Spleen (tissue), 11 donors: ENCODE measurements around the gene SLAMF1. TPM values are rescaled to one million over a fixed set of nuclear protein-coding genes. Genes with fewer than 3 reads are reported as not detected.
A peak's percentile ranks its signal among the peaks of the same experiment; 100 is the strongest.

Experiments
- DNase-seq: peaks from one replicate; pipeline ENCODE4 v3.0.0-alpha.2; 2020
- H3K27ac ChIP-seq, 8 donors: fragments of 200-600 bp; sonication (generic) in 7 of 8; 1 replicate in 4 of 8; 2 replicates in 4 of 8; pipeline versions ENCODE4 v1.5.0 to v1.8.0; 2016 to 2021; ENCODE audit warnings: inconsistent platforms in 4 of 8, mild to moderate bottlenecking in 4 of 8, moderate library complexity in 1 of 8
- H3K27me3 ChIP-seq, 7 donors: fragments of 200-600 bp; sonication (generic) in 6 of 7; replicated peaks in 1 of 7; 1 replicate in 4 of 7; 2 replicates in 3 of 7; pipeline versions ENCODE4 v1.5.0 to v1.8.0; 2016 to 2021; ENCODE audit warnings: inconsistent platforms in 3 of 7, mild to moderate bottlenecking in 1 of 7
- H3K36me3 ChIP-seq, 6 donors: fragments of 200-600 bp; sonication (generic) in 5 of 6; 1 replicate in 4 of 6; 2 replicates in 2 of 6; pipeline versions ENCODE4 v1.5.0 to v1.8.0; 2016 to 2021; ENCODE audit warnings: inconsistent platforms in 2 of 6
- H3K4me1 ChIP-seq, 6 donors: fragments of 200-600 bp; sonication (generic) in 5 of 6; 1 replicate in 3 of 6; 2 replicates in 3 of 6; pipeline versions ENCODE4 v1.5.0 to v1.8.0; 2016 to 2021; ENCODE audit warnings: inconsistent platforms in 3 of 6
- H3K4me3 ChIP-seq, 8 donors: fragments of 200-600 bp; sonication (generic) in 7 of 8; 1 replicate in 4 of 8; 2 replicates in 4 of 8; pipeline versions ENCODE4 v1.5.0 to v1.8.0; 2016 to 2021; ENCODE audit warnings: inconsistent platforms in 4 of 8, mild to moderate bottlenecking in 4 of 8, moderate library complexity in 2 of 8
- H3K9me3 ChIP-seq, 8 donors: fragments of 200-600 bp; sonication (generic) in 7 of 8; 1 replicate in 4 of 8; 2 replicates in 4 of 8; pipeline versions ENCODE4 v1.5.0 to v1.8.0; 2016 to 2021; ENCODE audit warnings: inconsistent platforms in 4 of 8
- CTCF ChIP-seq, 11 experiments: fragments of 200-600 bp in 7 of 11; fragments of 450-650 bp in 4 of 11; sonication (generic) in 4 of 11; IDR thresholded peaks in 8 of 11; conservative IDR thresholded peaks in 3 of 11; 1 replicate in 7 of 11; 2 replicates in 4 of 11; pipeline versions ENCODE4 v1.4.0 to v1.8.0; 2016 to 2021; ENCODE audit warnings: antibody characterized with exemption in 11 of 11, inconsistent platforms in 4 of 11, mild to moderate bottlenecking in 1 of 11
- POLR2A ChIP-seq, 3 donors: fragments of 450-650 bp; IDR thresholded peaks; one replicate each; pipeline ENCODE4 v1.5.1; 2017; ENCODE audit warnings: antibody characterized with exemption in 3 of 3, mild to moderate bottlenecking in 1 of 3
- POLR2AphosphoS5 ChIP-seq, 3 donors: sonication (generic); formaldehyde crosslinking; IDR thresholded peaks; one replicate each; pipeline ENCODE4 v1.5.1; 2017; ENCODE audit warnings: antibody characterized with exemption in 3 of 3
- WGBS, 5 donors: extraction: QIAGEN DNeasy Blood & Tissue Kit in 3 of 5; methylation state at CpG; one replicate each; pipeline versions ENCODE4 v1.1.5 to v1.1.7; 2013 to 2018; 5-methylcytosine and 5-hydroxymethylcytosine counted together
- intact Hi-C: fragments of 100-400 bp; cut with DNase I; formaldehyde crosslinking; loops from one replicate; pipeline ENCODE4 v1.15.0; 2023; ENCODE audit warnings: low total_unique reads
- polyA plus RNA-seq, 3 donors: library from polyadenylated mRNA; stranded (reverse); fragments of 200-250 nt; gene quantifications; one replicate each; pipeline ENCODE4 v1.2.1, GENCODE V29; 2013
- total RNA-seq, 7 donors: library from RNA; depleted of rRNA in 3 of 7; stranded (reverse); fragments of >200 nt in 3 of 7; fragmentation: NEBNext Ultra II Directional in 4 of 7; extraction: Animal tissue kit (Norgen Biotek cat#: 25700) in 4 of 7; gene quantifications; one replicate each; pipeline versions ENCODE4 v1.1.0 to v1.2.1, GENCODE V29; 2016 to 2021
- donor health status: healthy with polysubstance abuse.
- donor health status: DM: no; HTN: no; CAD: no; lungs with moderate emphysema.
- donor health status: DM: no; HTN: no; CAD: no.
- donor health status: Bipolar disorder and iron deficiency.
- donor health status: healthy.
- donor health status: DM: no; HTN: no; CAD: no.
- donor health status: DM: yes; HTN: yes; CAD: no.

Gene SLAMF1
- total and polyA plus RNA-seq, 10 donors: 2.8 to 18.3 (median 10.3) TPM

- no peaks in the 10 kb centered on the region for H3K36me3 ChIP-seq
- no peak overlapping the region for H3K4me3 ChIP-seq
- WGBS, 5 donors: 96 to 98% (median 97%) methylated on average over 20 of the region's 20 CpGs
- no peak overlapping the region for H3K27ac ChIP-seq
- peaks cover 49 to 71% (median 62%) of the 10 kb centered on the region in 6 donors for H3K4me1 ChIP-seq
- DNase-seq: no peak
- TF ChIP-seq POLR2AphosphoS5 (IDR thresholded peaks at IDR 0.05) (no peak), POLR2A (IDR thresholded peaks at IDR 0.05) (no peak), CTCF (IDR thresholded peaks at IDR 0.05 in 8 of 11, conservative IDR thresholded peaks at IDR 0.05 in 3 of 11) (no peak)
- intact Hi-C loops: loop anchor here (10.0 kb wide), 1 partner anchor 55 kb away; no protein-coding TSS in a partner anchor
- peaks cover 0 to 16% (median 12%) of the 10 kb centered on the region in 8 donors for H3K9me3 ChIP-seq
- H3K27me3 ChIP-seq: no peaks in the 10 kb centered on the region
Observed at GRCh38 chr1:160669802-160670201, 23.0 kb upstream of the SLAMF1 start.

GRCh38 chr1:160669276-160669675, 22.4 kb upstream of the SLAMF1 start:
- H3K27ac ChIP-seq: no peak overlapping the region
- TF ChIP-seq POLR2A (IDR thresholded peaks at IDR 0.05): no peak
- TF ChIP-seq CTCF (IDR thresholded peaks at IDR 0.05 in 8 of 11, conservative IDR thresholded peaks at IDR 0.05 in 3 of 11): no peak
- TF ChIP-seq POLR2AphosphoS5 (IDR thresholded peaks at IDR 0.05): no peak
- peaks cover 47 to 71% (median 62%) of the 10 kb centered on the region in 6 donors for H3K4me1 ChIP-seq

GRCh38 chr1:160667896-160668295, 21.1 kb upstream of the SLAMF1 start:
- no peaks in the 10 kb centered on the region for H3K27me3 ChIP-seq
- DNase-seq: no peak
- intact Hi-C loops: no loop called here
- no peak for TF ChIP-seq POLR2AphosphoS5 (IDR thresholded peaks at IDR 0.05)
- no peak for TF ChIP-seq POLR2A (IDR thresholded peaks at IDR 0.05)
- no peak for TF ChIP-seq CTCF (IDR thresholded peaks at IDR 0.05 in 8 of 11, conservative IDR thresholded peaks at IDR 0.05 in 3 of 11)
- H3K36me3 ChIP-seq: no peaks in the 10 kb centered on the region
- H3K9me3 ChIP-seq: peaks cover 0 to 16% (median 12%) of the 10 kb centered on the region in 8 donors
- H3K4me1 ChIP-seq: peaks cover 47 to 71% (median 61%) of the 10 kb centered on the region in 6 donors
- H3K27ac ChIP-seq: peak overlapping the region in 1 of 8 donors; percentile 90
- WGBS, 5 donors: 90 to 98% (median 94%) methylated on average over 2 of the region's 2 CpGs
- no peak overlapping the region for H3K4me3 ChIP-seq

More at GRCh38 chr1:160669276-160669675, 22.4 kb upstream of the SLAMF1 start:
- no peaks in the 10 kb centered on the region for H3K27me3 ChIP-seq
- H3K9me3 ChIP-seq: peaks cover 0 to 16% (median 12%) of the 10 kb centered on the region in 8 donors
- no peak overlapping the region for H3K4me3 ChIP-seq
- no peak for DNase-seq
- intact Hi-C loops: no loop called here
- no peaks in the 10 kb centered on the region for H3K36me3 ChIP-seq

DNA sequence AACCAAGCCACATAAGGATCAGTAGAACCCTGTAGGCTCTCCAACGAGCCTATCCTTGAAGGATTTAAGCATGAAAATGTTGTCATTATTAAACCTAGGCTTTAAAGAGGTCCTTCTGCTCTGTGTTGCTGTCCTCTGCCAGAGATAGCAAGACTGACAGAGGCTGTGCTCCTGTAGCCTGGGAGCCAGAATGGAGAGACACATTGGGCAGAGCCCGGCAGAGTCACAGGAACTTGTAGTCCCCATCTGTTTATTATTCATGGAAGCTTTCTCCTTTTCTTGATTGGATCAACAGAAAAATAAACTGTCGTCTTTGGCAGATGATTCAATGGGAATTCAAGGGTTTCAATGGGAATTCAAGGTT, 19.2 kb upstream of the SLAMF1 start:
- peak in 1 of 3 donors; percentile 17 for TF ChIP-seq POLR2A (IDR thresholded peaks at IDR 0.05)
- no peak for TF ChIP-seq CTCF (IDR thresholded peaks at IDR 0.05 in 8 of 11, conservative IDR thresholded peaks at IDR 0.05 in 3 of 11)
- Histone ChIP-seq H3K4me1 (peaks cover 36 to 65% (median 50%) of the 10 kb centered on the region in 6 donors), H3K36me3 (no peaks in the 10 kb centered on the region), H3K27me3 (no peaks in the 10 kb centered on the region), H3K9me3 (peaks cover 0 to 16% (median 12%) of the 10 kb centered on the region in 8 donors), H3K27ac (peak overlapping the region; percentile 68 to 90 (median 86)), H3K4me3 (peak overlapping the region in 1 of 8 donors; percentile 30)
- WGBS, 5 donors: 33 to 55% (median 45%) methylated on average over 3 of the region's 3 CpGs
- intact Hi-C loops: no loop called here
- no peak for DNase-seq
